AG09319 (cell line): ENCODE data around the gene FRAS1.
A peak's percentile ranks its signal among the peaks of the same experiment; 100 is the strongest.

Experiments used
- DNase-seq: peaks from one replicate; pipeline ENCODE4 v3.0.0-alpha.2; 2010; ENCODE audit warnings: low read depth; ENCODE audit errors: extremely low read depth
- TF ChIP-seq, protein P1 (sequence below): IDR thresholded peaks from 2 replicates; pipeline ENCODE4 v1.5.1; 2011; ENCODE audit warnings: low read depth, mild to moderate bottlenecking, inconsistent platforms, low read length, moderate library complexity

Gene FRAS1

DNA sequence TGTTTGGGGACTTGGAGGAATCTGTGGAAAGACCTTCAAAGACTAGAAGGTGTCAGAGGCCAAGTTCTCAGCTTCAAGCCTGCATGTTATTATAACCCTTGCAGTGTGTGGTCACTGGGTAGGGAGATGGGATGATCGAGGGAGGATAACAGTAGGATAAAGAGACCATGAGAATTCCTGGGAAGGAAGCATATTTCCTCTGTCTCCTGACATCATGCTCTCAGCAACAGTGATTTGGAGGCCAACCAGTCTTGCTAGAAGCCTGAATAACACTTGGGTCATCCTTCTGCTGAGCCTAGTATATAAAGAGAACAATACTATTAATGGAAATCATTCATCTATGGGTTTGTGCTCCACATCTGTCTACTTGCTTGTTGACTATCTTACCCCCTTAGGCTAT lies 453.6 kb downstream of the FRAS1 start:
- DNase-seq: no peak
- TF ChIP-seq, protein P1, sequence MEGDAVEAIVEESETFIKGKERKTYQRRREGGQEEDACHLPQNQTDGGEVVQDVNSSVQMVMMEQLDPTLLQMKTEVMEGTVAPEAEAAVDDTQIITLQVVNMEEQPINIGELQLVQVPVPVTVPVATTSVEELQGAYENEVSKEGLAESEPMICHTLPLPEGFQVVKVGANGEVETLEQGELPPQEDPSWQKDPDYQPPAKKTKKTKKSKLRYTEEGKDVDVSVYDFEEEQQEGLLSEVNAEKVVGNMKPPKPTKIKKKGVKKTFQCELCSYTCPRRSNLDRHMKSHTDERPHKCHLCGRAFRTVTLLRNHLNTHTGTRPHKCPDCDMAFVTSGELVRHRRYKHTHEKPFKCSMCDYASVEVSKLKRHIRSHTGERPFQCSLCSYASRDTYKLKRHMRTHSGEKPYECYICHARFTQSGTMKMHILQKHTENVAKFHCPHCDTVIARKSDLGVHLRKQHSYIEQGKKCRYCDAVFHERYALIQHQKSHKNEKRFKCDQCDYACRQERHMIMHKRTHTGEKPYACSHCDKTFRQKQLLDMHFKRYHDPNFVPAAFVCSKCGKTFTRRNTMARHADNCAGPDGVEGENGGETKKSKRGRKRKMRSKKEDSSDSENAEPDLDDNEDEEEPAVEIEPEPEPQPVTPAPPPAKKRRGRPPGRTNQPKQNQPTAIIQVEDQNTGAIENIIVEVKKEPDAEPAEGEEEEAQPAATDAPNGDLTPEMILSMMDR: no peak

DNA sequence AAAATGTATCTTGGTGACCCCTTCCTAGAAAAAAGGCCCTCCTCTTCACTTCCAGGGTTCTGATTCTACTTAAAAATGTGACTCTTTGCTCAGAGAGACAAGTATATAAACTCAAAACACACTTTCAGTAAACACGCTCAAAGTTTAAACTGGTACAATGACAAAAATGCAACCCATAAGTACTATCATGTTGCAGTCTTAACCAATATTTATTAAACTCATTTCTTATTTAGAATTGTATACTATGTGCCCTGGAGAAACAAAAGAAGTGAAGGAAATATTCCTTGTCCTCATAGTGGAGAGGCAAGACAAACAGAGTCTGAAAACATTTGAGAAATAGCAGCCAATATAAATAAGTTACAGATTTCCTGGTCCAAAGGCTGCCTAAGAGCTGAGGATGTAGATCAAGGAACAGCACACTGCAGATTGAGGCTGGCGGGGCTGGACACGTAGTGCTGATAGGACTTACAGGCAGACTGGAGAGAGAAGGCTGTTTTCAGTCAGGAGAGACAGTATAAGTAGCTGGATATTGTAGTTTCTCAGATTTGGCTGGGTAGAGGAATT lies 455.3 kb downstream of the FRAS1 start:
- DNase-seq: peak; percentile 16
- TF ChIP-seq, protein P1: no peak

DNA sequence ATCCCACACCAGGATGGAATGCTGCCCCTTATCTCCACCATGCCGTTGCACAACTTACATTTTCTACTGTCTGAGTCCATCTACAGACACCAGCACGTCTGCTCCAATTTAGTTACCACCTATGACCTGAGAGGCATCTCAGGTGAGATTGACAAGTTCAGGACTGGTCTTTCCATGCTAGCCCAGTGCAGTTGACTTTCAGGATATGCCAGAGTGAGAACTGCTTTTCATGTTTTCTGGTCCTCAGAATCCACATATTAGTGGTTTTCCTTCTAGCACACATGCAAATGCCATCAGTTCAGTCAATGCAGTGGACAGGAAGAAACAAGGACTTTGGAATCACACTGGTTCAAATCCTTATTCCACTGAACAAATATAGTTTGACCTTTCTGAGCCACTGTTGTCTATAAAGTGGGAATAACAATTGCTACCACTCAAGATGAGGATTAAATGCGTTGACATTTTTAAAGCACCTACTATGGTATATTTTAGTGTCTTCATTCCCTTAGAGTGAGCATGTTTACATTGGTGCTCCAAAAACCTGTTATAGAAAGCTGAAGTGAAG lies 456.4 kb downstream of the FRAS1 start:
- TF ChIP-seq, protein P1: no peak
- DNase-seq: no peak

GRCh38 chr4:78517050-78517652 lies 460.0 kb downstream of the FRAS1 start:
- TF ChIP-seq, protein P1: peak; percentile 68
- no peak for DNase-seq

DNA sequence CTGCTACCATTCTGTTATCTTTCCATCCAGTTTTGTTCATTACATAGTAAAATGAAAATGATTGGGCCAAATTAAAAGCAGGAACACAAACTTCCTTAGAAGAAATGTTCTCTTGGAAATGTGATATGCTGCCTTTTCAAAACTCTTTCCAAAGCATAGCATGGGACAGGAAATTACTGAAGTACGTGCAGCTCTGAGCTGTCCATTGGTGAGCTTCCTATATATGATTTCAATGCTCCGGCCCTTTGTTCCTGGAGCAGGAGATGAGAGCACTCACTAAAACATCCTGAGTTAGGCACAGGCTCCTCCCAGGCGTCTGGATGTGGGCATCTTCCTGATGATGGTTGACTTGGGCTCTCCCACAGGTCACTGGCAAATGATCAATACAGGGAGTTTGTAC lies 461.4 kb downstream of the FRAS1 start:
- TF ChIP-seq, protein P1: no peak
- DNase-seq: no peak

GRCh38 chr4:78519962-78520361 lies 462.8 kb downstream of the FRAS1 start:
- TF ChIP-seq, protein P1: no peak
- DNase-seq: no peak

- TF ChIP-seq, protein P1: no peak
- peak; percentile 90 for DNase-seq
These were observed 463.7 kb downstream of the FRAS1 start for GRCh38 chr4:78520808-78521226.
